ENCODE data around the gene FYN.
"Not testable (repeated sequence)": the region's sequence is repeated elsewhere in the genome, so short reads cannot be mapped to it uniquely, and the experiment has no call there.

FYN gene

DNA sequence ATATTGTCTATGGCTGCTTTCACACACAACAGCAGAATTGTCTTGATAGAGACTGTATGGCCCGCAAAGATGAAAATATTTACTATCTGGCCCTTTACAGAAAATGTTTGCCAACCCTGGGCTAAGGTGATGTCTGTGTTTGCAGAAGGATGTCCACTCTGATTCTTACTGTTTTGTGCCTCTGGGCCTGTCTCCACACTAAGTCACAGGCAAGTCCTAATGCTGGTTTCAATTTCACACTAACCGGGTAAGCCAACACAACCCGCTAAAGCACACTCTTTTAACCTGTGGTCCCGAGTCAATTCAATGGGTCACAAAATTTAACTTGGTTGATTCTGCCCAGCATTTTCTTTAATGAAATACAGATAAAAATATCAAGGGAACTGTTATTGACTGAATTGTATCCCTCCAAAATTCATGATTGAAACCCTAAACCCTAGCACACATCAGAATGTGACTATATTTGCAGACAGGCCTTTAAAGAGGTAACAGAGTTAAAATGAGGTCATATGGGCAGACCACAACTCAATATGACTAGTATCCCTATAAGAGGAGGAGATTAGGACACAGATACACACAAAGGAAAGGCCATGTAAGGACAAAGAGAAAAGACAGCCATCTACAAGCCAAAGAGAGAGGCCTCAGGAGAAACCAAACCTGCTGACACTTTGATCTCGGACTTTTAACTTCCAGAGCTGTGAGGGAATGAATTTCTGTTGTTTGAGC is 78.4 kb downstream of the FYN start:
- FAIRE-seq (no peak), DNase-seq (ENCODE audit: insufficient read length, low spot score) (no peak)

DNA sequence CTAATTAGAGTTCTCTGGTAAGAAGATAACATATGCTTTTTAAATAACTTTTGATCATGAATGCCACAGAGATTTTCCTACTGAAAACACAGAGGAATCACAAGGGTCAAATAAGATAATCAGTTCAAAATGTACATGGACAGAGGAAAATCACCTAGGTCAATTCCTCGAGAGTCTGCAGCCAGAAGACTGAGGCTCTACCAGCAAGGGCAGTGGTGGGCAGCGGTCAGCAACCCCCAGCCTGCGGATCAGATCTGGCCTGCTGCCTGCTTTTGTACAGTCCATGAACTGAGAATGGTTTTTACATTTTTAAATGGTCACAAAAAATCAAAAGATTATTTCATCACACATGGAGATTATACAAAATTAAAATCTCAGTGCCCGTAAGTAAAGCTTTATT is 79.0 kb downstream of the FYN start:
- FAIRE-seq (no peak), DNase-seq (ENCODE audit: insufficient read length, low spot score) (no peak)

DNA sequence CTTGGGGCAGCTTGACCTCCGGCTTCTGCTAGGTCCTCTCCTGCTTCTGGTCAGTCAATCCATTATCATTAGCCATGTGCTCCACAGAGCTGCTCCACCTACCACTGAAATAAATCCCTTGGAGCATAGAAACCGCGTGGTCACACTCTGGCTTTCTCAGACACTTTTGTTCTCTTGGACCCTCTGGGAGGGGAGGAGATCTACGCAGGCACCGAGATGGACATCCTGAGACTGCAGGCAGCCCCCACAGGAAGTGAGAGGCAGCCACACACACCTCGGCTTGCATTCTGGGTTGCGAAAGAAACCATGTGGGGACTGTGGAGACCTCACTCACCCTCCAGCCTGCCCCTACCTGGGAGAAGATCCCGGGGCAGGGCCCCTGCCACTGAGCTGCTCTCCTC is 79.5 kb downstream of the FYN start:
- DNase-seq (ENCODE audit: insufficient read length, low spot score), result no peak
- no peak for FAIRE-seq

- FAIRE-seq (no peak), DNase-seq (ENCODE audit: insufficient read length, low spot score) (no peak)
These were observed 80.1 kb downstream of the FYN start for GRCh38 chr6:111792914-111793700.

DNA sequence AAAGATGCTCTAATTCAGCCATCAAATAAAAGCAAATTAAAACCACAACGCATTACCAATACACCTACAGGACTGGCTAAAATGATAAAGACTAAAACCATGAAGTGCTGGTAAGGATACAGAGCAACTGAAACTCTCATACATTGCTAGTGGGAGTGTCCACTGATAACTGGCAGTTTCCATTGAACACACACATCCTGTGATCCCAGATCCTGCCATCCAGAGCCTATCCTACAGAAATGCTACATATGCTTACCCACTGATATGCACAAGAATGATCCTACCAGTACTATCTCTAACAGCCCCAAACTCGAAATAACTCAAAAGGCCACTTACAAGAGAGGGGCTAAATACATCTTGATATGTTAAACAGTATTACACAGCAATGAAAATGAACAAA is 81.0 kb downstream of the FYN start:
- no peak for DNase-seq (ENCODE audit: insufficient read length, low spot score)

GRCh38 chr6:111791415-111791814 is 81.8 kb downstream of the FYN start:
- no peak for FAIRE-seq
- peak; percentile 26 for DNase-seq (ENCODE audit: insufficient read length, low spot score)

More for the DNA sequence above, 81.0 kb downstream of the FYN start:
- FAIRE-seq, result no peak

GRCh38 chr6:111789598-111789997 is 83.7 kb downstream of the FYN start:
- FAIRE-seq (no peak), DNase-seq (ENCODE audit: insufficient read length, low spot score) (no peak)

DNA sequence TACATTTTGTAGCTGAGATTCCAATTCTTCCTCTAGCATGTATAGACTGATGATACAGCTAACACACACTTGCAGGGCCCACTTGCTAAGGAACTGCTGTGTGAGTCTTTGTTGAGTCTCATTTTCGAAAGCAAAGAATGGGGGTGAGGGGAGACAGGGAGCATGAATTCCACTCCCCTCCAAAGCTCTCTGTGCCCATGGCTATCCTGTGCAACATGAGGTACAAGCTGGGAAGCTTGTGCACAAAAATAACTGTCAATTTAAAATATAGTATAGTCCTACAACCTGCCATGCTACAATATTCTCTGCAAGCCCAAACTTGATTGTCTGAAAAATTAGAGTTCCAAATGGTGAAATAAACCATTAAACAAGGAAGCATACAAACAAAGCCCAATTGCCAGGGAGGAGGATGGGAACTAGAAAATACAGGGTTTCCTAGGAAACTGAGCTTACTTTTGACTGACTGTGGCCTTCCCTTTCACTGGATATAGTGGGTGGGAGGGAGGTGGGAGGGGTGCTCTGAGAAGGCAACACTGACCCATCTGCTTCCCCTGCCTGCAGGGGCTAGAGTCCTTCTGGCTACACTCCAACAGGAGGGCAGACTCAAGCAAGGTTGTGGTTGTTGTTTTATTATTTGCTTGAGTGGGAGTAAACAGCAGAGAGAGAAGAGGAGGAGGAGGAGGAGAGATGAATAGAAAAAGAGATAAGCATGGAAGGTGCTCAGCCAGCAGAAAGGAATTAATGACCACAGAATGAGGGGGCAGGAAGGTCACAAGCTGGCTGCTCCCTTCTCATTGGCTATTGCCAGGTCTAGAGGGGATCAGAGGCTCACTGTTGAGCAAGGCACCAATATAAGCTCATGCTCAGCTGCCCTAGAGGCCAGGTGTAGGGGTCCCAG is 84.6 kb downstream of the FYN start:
- FAIRE-seq, result no peak
- no peak for DNase-seq (ENCODE audit: insufficient read length, low spot score)

GRCh38 chr6:111786151-111786550 is 87.1 kb downstream of the FYN start:
- not testable (repeated sequence) for FAIRE-seq; DNase-seq (ENCODE audit: insufficient read length, low spot score)

GRCh38 chr6:111784433-111784832 is 88.8 kb downstream of the FYN start:
- no peak for FAIRE-seq

DNA sequence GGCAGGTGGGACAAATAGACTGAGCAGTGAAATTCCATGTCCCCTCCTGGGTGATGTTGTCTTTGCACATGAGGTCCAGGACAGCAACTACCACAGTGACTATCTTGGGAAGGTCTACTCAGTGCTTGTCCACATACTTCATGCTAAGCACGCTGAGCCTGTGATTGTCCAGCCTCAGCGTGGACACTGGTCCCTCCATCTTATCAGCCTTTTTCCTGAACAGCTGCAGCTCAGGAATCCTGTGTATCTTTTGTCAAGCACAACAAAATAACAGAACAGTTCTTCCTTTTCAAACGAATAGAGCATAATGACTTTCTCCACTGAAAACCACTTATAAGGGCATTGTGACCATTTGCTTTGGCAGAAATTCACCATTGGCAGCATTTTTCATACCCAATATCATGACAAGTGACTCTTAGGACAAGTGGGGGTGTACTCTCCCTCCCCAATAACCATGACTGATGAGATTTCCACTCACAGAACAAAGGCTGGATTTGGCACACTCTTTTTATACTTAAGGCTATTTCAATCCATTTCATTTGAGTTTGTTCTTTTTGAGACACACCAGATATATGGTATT is 90.3 kb downstream of the FYN start:
- FAIRE-seq (no peak), DNase-seq (ENCODE audit: insufficient read length, low spot score) (no peak)

More at GRCh38 chr6:111784433-111784832, 88.8 kb downstream of the FYN start:
- DNase-seq (ENCODE audit: insufficient read length, low spot score), result no peak

- FAIRE-seq, result no peak
- DNase-seq (ENCODE audit: insufficient read length, low spot score), result no peak
These were observed 91.0 kb downstream of the FYN start for GRCh38 chr6:111782192-111782809.

GRCh38 chr6:111781041-111781708 is 92.1 kb downstream of the FYN start:
- FAIRE-seq (no peak), DNase-seq (ENCODE audit: insufficient read length, low spot score) (no peak)

DNA sequence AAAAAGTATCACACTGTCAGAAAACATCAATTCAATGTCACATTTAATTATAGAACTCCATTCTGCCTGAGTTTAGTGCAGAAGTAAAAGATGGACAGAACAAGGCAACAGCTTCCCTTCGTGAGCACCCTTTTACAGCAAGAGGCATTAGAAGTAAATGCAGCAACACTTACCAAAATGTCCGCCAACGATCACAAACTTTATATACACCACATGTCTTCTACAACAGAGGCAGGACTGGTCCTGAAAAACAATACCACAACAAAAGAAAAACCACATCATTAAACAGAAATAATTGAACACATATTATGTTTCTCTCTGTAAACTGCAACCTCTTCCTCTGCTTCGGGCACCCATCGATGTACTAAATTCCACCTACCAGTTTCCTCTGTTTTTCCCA is 92.9 kb downstream of the FYN start:
- FAIRE-seq, result no peak
- no peak for DNase-seq (ENCODE audit: insufficient read length, low spot score)

DNA sequence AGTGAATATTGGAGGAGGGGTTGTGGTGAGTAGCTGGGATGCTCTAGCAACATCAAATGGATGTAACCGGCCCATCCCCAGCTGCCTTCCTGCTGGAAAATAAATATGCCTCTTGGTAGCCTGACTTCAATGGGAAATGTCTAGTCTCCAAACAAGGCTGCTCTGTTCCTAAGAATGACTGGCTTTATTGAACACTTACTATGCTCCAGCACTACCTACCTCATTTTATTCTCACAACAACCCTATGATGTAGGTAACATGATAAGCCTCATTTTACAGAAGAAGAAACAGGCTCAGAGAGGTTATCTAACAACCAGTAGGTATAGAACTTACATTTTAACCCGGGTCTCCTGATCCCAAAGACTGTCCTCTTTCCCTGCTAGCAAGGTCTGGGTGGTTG is 93.6 kb downstream of the FYN start:
- DNase-seq (ENCODE audit: insufficient read length, low spot score), result no peak
- no peak for FAIRE-seq

GRCh38 chr6:111779031-111779430 is 94.2 kb downstream of the FYN start:
- DNase-seq (ENCODE audit: insufficient read length, low spot score) (no peak), FAIRE-seq (no peak)

DNA sequence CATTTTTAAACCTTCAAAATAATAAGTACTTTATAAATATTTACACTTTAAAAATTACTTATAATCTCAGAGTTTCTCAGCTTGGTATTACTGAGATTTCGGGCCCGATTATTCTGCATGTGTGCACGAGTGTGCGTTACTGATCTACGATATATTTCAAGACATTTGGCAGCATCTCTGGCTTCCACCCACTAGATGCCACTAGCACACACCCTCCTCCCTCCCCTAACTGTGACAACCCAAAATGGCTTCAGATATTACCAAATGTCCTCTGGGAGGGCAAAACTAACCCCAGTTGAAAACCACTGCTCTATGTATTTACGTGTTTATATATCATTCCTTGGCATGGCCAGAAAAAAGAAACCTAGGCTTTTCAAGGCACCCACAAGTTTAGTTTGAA is 95.9 kb downstream of the FYN start:
- DNase-seq (ENCODE audit: insufficient read length, low spot score) (no peak), FAIRE-seq (no peak)

GRCh38 chr6:111776236-111777221 is 96.7 kb downstream of the FYN start:
- no peak for FAIRE-seq
- no peak for DNase-seq (ENCODE audit: insufficient read length, low spot score)

Data from HTR-8/SVneo (cell line).